Upper lobe of left lung (tissue), 4 donors: ENCODE data around the gene SYNCRIP.

Experiments
- POLR2A ChIP-seq, 4 donors: fragments of 450-650 bp; IDR thresholded peaks; one replicate each; pipeline ENCODE4 v1.5.1; 2016 to 2017; ENCODE audit warnings: antibody characterized with exemption in 4 of 4, mild to moderate bottlenecking in 2 of 4
- POLR2AphosphoS5 ChIP-seq, 2 donors: sonication (generic); formaldehyde crosslinking; IDR thresholded peaks; one replicate each; pipeline ENCODE4 v1.5.1; 2017; ENCODE audit warnings: antibody characterized with exemption in 2 of 2
- TF ChIP-seq, protein P1 (sequence below), 6 experiments: fragments of 450-650 bp in 4 of 6; fragments of 200-600 bp in 2 of 6; sonication (generic) in 2 of 6; IDR thresholded peaks; one replicate each; pipeline ENCODE4 v1.5.1; 2016 to 2019; ENCODE audit warnings: antibody characterized with exemption in 6 of 6

DNA sequence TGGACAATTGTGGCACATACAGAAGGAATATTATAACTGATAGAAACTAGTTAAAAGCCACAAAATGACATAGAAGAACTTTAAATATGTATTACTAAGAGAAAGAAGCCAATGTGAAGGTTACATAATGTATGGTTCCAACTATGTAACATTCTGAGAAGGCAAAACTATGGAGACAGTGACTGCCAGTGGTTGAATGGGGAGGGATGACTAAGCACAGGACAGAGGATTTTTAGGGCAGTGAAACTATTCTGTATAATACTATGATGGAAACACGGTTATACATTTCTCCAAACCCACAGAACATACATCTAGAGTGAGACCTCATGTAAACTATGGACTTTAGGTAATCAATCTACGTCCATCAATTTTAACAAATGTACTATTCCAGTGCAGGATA, 22.4 kb downstream of the SYNCRIP start:
- TF ChIP-seq POLR2AphosphoS5 (IDR thresholded peaks at IDR 0.05) (no peak), POLR2A (IDR thresholded peaks at IDR 0.05) (no peak)
- TF ChIP-seq, protein P1, sequence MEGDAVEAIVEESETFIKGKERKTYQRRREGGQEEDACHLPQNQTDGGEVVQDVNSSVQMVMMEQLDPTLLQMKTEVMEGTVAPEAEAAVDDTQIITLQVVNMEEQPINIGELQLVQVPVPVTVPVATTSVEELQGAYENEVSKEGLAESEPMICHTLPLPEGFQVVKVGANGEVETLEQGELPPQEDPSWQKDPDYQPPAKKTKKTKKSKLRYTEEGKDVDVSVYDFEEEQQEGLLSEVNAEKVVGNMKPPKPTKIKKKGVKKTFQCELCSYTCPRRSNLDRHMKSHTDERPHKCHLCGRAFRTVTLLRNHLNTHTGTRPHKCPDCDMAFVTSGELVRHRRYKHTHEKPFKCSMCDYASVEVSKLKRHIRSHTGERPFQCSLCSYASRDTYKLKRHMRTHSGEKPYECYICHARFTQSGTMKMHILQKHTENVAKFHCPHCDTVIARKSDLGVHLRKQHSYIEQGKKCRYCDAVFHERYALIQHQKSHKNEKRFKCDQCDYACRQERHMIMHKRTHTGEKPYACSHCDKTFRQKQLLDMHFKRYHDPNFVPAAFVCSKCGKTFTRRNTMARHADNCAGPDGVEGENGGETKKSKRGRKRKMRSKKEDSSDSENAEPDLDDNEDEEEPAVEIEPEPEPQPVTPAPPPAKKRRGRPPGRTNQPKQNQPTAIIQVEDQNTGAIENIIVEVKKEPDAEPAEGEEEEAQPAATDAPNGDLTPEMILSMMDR (IDR thresholded peaks at IDR 0.05), result no peak
